ENCODE measurements around the gene MCTP1. TPM values are rescaled to one million over a fixed set of nuclear protein-coding genes. Genes with fewer than 3 reads are reported as not detected.

Gene MCTP1
- total and polyA plus RNA-seq, 10 of the 15 experiments (the other 5 are each of a cell fraction or from before 2014, with no cell fraction given) = 12.6 to 45.9 (median 18.8) TPM

- no peaks in the 10 kb centered on the region for H3K79me2 ChIP-seq (ENCODE audit: control insufficient read depth, insufficient read depth, low read length)
- in situ Hi-C loops (cut with MboI) (no loop called here), intact Hi-C loops (cut with micrococcal nuclease; ENCODE audit: unreplicated experiment) (no loop called here)
- no peaks in the 10 kb centered on the region for H3K27me3 ChIP-seq (replicated peaks in 1 of 2; ENCODE audit: control insufficient read depth in 2 of 2, insufficient read depth in 2 of 2, low read length in 1 of 2)
- ChIA-PET RAD21 (ENCODE audit: unreplicated experiment) (no interaction called here), SMC1A (ENCODE audit: uncharacterized antibody, unreplicated experiment) (interaction anchor here (0.6 kb wide), 1 partner anchor 12 kb away, joined by 3 read pairs; no protein-coding TSS in a partner anchor), POLR2A (no interaction called here), CTCF (interaction anchor here (1.5 kb wide), 1 partner anchor 40 kb away, joined by 4 read pairs; no protein-coding TSS in a partner anchor)
- no peak overlapping the region for H3K27ac ChIP-seq (ENCODE audit: control insufficient read depth, insufficient read depth)
- no TSS peak for BruUV-seq (replicated peaks)
- H2AFZ ChIP-seq (ENCODE audit: control insufficient read depth, low read depth, low read length) = no peak overlapping the region
- H3K36me3 ChIP-seq (ENCODE audit: control insufficient read depth in 2 of 2, insufficient read depth in 2 of 2, low read length in 1 of 2) = no peaks in the 10 kb centered on the region; a peak in 1 of 4 replicates
- TF ChIP-seq ESRRA (IDR thresholded peaks at IDR 0.05; ENCODE audit: low read length) = no peak
- no peak for TF ChIP-seq ZBED1 (IDR thresholded peaks at IDR 0.05; ENCODE audit: borderline replicate concordance)
- TF ChIP-seq FOXM1 (IDR thresholded peaks at IDR 0.05; ENCODE audit: low read depth, low read length) = no peak
- TF ChIP-seq EP300 (IDR thresholded peaks at IDR 0.05; ENCODE audit: borderline replicate concordance in 1 of 2, control insufficient read depth in 1 of 2, low read depth in 2 of 2, low read length in 2 of 2) = no peak
- no peak for TF ChIP-seq SUZ12 (IDR thresholded peaks at IDR 0.05; ENCODE audit: unreplicated experiment)
- TF ChIP-seq BCL11A (IDR thresholded peaks at IDR 0.05; ENCODE audit: low read depth, low read length) = no peak
- TF ChIP-seq HDGF (IDR thresholded peaks at IDR 0.05) = no peak
- no peak for TF ChIP-seq MEF2A (IDR thresholded peaks at IDR 0.05; ENCODE audit: insufficient read depth, low read depth, low read length)
- no peak for TF ChIP-seq CREB1 (IDR thresholded peaks at IDR 0.05; ENCODE audit: low read depth)
- no peak for TF ChIP-seq USF2 (IDR thresholded peaks at IDR 0.05; ENCODE audit: borderline replicate concordance, low read depth, low read length)
- TF ChIP-seq PAX8 (IDR thresholded peaks at IDR 0.05) = no peak
- no peak for TF ChIP-seq E2F4 (IDR thresholded peaks at IDR 0.05; ENCODE audit: low read depth, low read length)
- H3K9me3 ChIP-seq (replicated peaks; ENCODE audit: control insufficient read depth, insufficient read depth, low read length) = no peaks in the 10 kb centered on the region
- FAIRE-seq (no peak), ATAC-seq (no peak), DNase-seq (ENCODE audit: low read depth, low spot score) (no peak)
- no peaks in the 10 kb centered on the region for H4K20me1 ChIP-seq (ENCODE audit: control insufficient read depth, insufficient read depth)
- H3K4me2 ChIP-seq (ENCODE audit: control insufficient read depth, insufficient read depth) = no peak overlapping the region
- H3K4me1 ChIP-seq (ENCODE audit: control insufficient read depth, insufficient read depth, low read length) = no peaks in the 10 kb centered on the region
- no peak overlapping the region for H3K4me3 ChIP-seq
- 51% methylated on average over 4 of the region's 4 CpGs for WGBS (ENCODE audit: insufficient coverage, insufficient replicate concordance, low lambda C conversion rate, missing lambda C conversion rate)
- no peak overlapping the region for H3K9ac ChIP-seq (ENCODE audit: control insufficient read depth, insufficient read depth, low read length)
Observed at GRCh38 chr5:94872526-94872925, 412.4 kb downstream of the MCTP1 start.

All from GM12878 (cell line).